GM19043 (cell line): ENCODE measurements around the gene CD70.
"Not testable (repeated sequence)": the region's sequence is repeated elsewhere in the genome, so short reads cannot be mapped to it uniquely, and the experiment has no call there.

ENCODE experiments used
- ATAC-seq: cut with Tn5 transposase; IDR thresholded peaks from one replicate; pipeline ENCODE4 v1.9.1; 2021; ENCODE audit warnings: low read depth; ENCODE audit not compliant: unreplicated experiment

The CD70 gene

DNA sequence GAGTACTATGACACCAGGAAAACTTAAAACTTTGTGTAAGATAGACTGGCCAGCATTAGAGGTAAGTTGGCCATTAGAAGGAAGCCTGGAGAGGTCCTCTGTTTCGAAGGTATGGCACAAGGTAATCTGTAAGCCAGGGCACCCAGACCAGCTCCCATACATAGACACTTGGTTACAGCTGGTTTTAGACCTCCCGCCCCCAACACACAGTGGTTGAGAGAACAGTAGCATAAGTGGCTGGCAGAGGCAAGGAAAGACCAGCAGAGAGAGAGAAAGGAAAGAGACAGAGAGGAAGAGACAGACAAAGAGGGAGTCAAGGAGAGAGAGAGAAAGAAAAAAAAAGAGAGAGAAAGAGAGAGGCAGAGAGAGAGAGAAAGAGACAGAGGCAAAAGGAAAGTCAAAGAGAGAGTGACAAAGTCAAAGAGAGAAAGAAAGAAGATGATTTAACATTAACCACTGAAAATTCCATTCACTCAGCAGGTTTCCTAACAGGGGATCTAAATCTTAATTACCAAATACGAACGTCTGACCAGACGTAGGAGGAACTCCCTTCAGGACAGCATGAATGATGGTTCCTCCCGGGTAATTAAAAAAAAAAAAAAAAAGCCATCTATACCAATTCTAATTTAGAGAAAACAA, 7.4 kb upstream of the CD70 start:
- ATAC-seq: not testable (repeated sequence)

DNA sequence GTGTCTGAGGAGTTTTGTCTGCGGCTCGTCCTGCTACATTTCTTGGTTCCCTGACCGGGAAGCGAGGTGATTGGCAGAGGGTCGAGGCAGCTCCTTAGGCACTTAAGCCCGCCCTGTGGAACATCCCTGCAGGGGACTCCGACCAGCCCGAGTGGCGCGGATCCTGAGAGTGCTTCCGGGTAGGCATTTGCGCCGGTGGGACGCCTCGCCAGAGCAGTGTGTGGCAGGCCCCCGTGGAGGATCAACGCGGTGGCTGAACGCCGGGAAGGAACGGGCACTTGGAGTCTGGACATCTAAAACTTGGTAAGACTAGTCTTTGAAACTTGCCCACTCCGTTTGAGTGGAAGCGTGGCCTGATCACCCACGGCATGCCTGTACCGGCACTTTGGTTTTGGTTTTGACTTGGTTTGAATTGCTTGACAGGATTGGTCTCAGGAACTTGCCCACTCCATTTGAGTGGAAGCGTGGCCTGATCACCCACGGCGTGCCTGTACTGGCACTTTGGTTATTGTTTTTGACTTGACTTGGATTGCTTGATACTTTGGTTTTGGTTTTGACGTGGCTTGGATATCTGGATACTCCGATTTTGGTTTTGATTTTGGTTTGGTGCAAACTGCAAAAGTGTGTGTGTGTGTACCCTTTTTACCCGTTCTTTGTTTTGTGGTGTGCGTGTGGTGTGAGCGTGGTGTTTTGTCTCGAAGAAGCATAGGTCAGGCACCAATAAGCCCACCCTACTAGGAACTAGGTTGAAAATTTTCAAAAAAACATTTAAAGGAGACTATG, 6.7 kb upstream of the CD70 start:
- not testable (repeated sequence) for ATAC-seq

DNA sequence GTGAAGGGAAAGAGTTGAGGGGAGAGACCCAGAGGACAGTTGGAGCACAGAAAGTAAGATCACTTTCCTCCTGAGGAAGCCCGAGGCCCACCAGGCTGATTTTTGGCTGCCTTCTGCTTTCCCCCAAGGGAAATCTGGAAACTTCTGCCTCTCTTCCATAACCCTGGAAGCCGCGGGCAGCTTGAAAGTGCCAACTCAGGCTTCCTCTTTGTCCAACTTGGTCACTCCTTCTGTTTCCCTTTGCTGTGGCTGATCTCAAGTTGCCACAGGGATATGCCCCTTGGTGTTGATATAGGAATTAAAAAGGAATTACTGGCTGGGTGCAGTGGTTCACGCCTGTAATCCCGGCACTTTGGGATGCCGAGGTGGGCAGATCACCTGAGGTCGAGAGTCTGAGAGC, 5.7 kb upstream of the CD70 start:
- ATAC-seq: no peak

DNA sequence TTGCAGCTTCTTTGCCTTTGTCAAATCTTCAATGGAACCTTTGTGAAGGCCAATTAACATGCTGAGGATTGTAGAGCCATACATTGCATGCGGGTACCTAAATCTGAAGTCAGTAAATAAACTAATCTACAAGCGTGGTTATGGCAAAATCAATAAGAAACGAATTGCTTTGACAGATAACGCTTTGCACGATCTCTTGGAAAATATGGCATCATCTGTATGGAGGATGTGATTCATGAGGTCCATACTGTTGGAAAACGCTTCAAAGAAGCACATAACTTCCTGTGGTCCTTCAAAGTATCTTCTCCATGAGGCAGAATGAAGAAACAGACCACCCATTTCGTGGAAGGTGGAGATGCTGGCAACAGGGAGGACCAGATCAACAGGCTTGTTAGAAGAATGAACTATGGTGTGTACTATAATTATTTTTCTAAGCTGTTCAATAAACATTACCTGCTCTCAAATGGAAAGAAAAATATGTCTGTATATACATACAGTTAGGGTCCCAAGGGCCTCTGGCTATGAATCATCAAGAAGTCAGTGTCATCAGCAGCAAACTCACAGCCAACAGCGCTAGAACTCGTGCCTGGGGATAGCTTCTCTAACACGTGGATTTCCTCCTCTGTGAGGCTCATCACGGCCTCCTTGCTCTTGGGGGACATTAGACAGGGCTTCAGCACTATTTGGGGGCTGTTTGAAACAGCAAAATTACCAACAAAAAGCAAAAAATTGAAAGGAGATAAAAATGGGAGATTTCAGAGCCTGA, 2.9 kb upstream of the CD70 start:
- ATAC-seq: no peak

DNA sequence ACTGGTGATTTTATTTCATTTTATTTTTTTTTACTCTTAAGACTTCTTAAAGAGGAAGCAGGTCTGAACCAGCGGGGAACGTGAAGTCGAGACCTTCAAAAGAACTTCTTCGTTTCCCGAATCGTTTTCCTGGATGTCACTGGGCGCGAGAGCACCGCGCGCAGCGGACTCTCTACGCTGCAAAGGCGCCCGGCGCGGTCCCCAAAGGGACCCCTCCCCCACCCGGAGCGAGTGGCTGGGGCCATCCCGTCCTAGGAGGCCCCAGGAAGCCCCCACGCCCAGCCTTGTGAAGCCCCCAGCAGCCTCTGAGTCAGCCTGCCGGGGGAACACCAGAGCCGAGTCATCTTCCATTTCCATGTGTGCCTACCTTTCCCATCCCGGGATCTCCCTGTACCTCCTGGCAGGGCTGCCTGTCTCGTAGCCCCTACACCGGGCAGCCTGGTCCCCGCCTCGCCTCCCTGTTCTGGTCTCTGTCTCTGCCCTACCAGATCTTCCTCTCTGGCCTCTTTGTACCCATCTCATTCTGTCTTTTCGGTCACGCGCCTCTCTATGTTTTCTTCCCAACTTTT, 608 bp downstream of the CD70 start:
- no peak for ATAC-seq

DNA sequence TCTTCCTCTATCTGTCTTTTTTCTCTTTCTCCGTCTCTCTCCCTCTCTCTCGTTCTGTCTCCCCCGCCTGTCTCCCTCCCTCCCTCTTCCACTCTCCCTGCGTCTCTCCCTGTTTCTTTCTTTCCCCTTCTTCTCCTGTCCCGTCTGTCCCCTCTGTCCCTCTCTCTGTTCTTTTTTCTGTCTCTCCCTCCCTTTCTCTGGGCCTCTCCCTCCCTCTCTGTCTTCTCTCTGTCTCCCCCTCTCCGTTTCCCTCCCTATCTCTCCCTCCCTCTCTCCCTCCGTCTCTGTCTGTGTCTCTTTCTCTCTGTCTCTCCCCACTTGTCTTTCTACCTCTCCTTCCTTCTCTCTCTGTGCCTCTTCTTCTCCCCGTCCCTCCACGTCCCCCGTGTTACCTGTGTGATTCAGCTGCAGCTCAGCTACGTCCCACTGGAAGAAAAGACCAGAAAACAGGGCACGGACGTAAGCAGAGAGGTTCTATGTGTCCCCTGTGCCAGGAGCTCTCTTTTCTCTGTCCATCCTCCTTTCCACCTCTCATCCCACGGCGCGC, 1.2 kb downstream of the CD70 start:
- ATAC-seq: no peak

DNA sequence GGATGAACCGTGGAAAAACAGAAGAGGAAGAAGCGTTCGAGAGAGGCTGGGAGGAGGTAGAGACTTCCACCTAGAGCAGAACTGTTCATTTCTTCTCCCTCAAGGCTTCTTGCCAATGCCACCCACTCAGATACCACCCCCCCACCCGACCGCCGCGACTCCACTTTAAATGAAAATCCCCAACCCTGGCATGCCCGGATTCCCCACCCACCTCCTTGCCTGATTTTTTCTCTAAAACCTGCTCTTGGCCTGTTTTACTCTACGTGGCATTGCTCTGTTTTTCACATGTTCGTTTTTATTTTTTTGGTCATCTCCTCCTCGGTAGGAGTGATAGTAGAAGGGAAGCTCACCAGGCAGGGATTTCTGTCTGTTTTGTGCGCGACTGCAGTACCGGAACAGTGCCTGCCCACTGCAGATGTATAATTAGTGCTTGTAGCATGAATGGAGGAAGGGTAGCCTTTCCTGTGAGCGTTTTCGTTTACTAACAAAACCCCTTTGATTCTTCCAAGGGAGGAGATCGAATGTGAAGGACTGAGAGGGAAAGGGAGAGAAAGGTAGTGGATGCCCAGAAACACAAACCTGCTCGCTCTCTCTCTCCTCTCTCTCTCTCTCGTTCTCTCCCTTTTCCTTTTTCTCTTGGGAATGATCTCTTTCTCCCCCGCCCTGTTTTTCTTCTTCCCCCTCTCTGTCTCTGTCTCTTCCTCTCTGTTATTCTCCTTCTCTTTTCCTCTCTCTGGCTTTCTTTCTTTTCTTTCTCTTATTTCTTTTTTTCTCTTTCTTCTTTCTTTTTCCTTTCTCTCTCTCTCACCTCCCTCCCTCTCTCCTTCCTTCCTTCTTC, 2.2 kb downstream of the CD70 start:
- no peak for ATAC-seq

DNA sequence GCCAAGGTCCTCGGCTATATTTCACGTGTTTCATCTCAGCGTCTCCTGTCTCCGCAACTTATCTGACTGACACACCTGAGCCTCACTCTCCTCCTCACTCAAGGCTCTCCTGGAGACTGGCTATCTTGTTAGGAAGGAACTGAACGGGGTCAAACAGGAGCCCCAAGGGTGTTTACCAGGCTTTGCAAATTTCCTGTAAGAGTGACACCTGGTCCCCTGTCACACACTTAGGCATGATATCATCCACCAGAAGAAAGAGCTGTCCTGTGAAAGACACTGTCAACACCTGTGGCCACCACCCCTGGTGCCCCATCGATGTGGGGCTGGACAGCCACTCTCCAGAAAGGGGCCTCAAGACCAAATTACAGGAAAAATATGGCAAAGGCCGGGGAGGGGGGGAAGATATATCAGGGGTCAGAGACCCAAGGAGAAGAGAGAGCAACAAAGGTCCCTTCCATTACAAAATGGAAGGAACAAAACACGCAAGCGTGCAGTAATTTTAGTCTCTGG, 2.9 kb downstream of the CD70 start:
- ATAC-seq: no peak

DNA sequence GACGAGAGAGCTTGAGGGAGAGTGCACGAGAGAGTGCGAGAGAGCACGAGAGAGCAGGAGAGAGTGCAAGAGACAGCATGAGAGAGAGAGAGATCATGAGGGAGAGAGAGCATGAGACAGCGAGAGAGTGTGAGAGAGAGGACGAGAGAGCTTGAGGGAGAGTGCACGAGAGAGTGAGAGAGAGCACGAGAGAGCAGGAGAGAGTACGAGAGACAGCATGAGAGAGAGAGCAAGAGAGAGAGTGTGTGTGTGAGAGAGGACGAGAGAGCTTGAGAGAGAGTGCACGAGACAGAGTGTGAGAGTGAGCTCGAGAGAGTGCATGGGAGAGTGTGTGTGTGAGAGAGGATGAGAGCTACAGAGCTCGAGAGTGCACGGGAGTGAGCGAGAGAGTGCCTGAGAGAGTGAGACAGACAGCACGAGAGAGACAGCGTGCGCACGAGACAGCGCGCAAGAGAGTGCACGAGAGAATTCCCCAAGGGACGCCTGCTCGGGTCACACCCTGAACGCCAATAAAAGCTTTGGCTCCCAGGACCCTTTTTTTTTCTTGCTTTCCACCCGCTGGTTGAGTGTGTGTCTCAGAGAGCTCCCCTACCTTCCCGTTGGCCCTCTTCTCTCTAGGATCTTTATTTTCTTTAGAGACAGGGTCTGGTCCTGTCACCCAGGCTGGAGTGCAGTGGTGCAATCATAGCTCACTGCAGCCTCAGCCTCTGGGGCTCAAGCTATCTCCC, 3.7 kb downstream of the CD70 start:
- no peak for ATAC-seq

DNA sequence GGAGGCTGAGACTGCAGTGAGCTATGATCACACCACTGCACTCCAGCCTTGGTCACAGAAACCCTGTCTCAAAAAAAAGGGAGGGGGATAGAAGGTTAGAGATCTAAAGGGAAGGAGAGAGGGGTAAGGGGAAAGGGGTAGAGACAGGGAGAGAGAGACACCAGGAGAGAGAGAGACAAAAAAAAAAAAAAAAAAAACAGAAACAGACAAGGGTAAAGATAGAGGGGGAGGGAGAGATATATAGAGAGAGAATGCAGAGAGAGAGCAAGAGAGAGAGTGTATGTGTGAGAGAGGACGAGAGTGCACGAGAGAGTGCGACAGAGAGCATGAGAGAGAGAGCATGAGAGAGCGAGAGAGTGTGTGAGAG, 4.2 kb downstream of the CD70 start:
- ATAC-seq: no peak

DNA sequence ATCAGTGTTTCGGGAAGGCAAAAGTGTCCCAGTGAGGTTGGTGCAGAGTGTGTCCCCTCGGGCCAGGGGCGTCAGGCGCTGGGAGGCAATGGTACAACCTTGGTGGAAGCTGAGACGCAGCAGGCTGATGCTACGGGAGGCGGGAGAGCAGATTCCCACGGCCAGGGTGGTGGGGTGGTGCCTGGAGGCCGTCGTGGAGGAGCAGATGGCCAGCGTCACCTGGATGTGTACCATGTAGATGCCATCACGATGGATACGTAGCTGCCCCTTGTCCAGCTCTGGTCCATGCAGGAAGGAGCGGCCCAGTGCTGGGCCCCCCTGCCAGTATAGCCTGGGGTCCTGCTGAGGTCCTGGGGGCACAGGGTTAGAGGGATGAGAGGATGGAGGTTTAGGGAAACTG, 4.9 kb downstream of the CD70 start:
- ATAC-seq: no peak

DNA sequence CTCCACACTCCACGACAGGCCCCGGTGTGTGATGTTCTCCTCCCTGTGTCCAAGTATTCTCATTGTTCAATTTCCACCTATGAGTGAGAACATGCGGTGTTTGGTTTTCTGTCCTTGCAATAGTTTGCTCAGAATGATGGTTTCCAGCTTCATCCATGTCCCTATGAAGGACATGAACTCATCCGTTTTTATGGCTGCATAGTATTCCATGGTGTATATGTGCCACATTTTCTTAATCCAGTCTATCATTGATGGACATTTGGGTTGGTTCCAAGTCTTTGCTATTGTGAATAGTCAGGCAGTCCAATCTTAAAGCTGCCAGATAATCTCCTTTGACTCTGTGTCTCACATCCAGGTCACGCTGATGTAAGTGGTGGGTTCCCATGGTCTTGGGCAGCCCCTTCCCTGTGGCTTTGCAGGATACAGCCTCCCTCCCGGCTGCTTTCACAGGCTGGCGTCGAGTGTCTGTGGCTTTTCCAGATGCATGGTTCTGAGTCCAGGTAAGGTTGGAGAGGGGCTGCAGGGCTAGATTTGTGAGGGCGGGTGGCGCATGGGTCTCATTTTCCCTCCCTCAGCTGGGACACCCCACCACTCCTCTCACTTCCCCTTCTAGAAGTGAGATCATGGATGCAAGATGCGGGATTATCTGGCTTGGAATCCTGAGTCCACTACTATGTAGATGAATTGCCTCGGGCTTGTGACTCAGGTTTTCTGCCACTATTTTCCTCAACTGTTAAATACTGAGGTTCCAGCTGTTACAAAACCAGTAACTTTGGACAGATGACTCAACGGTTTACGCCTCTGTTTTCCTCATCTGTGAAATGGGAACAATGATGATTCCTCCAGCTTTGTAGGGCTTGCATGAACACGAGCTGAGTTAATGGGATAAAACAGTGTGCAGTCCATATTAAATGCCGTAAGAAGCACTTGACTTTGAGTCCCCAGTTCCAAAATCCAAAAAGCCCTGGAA, 8.2 kb downstream of the CD70 start:
- not testable (repeated sequence) for ATAC-seq

DNA sequence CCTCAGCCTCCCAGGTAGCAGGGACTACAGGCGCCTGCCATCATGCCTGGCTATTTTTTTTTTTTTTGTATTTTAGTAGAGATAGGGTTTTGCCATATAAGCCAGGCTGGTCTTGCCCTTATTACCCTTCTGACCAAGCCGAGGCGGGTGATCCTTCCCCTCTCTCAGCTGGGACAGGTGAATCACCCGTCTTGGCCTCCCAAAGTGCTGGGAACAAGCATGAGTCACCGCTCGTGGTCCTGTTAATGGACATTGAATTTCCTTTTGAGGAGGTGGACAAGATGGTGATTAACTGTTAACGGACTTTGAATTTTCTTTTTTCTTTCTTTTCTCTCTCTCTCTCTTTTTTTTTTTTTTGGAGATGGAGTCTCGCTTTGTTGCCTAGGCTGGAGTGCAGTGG, 10.6 kb downstream of the CD70 start:
- ATAC-seq: no peak

DNA sequence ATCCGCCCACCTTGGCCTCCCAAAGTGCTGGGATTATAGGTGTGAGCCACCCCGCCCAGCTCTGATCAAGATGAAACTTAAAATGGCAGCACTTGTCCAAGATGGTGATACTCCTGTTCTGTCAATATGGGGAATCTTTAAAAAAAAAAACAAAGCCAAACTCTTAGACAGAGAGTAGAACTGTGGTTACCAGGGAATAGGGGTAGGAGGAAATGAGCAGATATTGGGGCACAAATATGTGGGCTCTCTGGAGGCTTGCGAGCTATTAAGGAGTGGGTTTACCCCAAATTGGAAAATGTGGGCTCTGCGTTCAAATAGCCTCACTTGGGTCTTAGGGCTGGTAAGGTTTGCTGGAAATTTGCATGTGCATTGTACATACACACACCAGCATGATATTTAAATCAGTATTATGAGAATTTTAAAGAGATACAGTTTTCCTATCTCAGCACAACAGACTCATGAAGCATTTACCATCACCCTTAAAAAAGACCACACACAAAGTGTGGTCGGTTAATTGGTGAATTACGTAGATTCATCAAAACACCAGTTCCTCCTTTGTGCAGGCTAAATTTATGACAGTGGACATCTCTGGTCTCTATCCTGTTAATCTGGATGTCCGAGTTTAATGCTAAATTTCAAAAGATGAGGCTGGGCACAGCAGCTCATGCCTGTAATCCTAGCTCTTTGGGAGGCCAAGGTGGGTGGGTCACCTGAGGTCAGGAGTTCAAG, 11.3 kb downstream of the CD70 start:
- no peak for ATAC-seq

DNA sequence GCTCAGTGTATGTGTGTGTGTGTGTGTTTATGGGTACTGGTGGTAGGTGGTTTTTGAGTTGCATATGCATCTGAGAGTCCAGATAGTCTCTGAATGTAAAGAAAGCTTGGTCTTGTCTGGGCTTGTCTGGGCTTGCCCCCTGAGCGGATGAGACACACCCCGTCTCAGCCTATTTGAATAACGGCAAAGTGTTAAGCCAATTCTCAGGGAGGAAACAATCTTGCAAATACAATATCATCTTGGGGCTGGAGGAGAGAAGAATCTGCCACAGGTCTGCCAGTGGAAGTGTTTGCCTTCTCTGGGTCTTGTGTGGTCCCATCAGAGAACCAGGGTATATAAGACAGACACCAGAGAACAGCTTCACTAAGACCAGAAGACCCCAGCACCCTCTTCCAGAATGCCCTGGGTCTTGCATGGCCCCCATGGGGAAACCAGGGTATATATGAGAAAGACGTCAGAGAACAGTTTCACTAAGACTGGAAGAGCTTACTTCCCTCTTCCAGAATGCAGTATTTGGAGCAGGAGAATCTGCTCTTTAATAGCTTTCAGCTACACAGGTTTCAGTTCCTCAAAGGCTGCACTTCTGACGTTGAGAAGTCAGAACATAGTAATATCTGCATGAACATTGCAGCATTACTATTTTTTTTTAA, 13.3 kb downstream of the CD70 start:
- peak; percentile 73 for ATAC-seq

DNA sequence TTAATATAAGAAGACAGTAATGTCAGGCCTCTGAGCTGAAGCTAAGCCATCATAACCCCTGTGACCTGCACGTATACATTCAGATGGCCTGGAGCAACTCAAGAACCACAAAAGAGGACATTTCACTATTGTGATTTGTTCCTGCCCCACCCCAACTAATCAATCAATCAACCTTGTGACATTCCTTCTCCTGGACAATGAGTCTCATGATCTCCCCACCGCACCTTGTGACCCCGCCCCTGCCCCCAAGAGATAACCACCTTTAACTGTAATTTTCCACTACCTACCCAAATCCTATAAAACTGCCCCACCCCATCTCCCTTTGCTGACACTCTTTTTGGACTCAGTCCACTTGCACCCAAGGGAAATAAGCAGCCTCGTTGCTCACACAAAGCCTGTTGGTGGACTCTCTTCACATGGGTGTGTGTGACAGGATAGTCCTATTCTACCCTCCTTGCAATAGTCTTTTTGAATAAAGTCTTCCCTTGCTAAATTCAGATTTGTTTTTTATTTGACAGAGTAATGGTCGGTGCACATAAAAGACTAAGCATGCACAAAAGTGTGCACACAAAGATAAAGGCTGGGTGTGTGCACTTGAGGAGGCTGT, 14.0 kb downstream of the CD70 start:
- no peak for ATAC-seq

DNA sequence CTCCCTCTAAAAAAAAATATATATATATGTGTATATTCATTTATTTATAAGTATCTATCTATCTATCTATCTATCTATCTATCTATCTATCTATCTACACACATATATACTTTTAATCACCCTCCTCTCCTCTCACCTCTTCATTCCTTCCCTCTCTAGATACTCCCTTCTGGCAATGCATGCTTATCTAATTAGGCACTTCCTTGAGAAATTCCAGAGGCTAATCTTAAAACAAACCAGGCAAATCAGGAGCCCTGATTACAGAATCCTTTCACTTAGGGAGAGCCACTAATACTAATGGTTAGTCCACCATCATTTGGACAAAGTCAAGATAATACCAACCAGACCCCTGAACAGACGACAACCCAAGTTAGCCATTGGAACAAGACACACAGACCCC, 17.6 kb downstream of the CD70 start:
- no peak for ATAC-seq
